ENCODE results near the gene MYRIP.
"Not testable (repeated sequence)": the region's sequence is repeated elsewhere in the genome, so short reads cannot be mapped to it uniquely, and the experiment has no call there.

Gene MYRIP

GRCh38 chr3:39971559-39972031 lies 162.2 kb downstream of the MYRIP start:
- DNase-seq, result peak in 1 of 14 donors; percentile 77

DNA sequence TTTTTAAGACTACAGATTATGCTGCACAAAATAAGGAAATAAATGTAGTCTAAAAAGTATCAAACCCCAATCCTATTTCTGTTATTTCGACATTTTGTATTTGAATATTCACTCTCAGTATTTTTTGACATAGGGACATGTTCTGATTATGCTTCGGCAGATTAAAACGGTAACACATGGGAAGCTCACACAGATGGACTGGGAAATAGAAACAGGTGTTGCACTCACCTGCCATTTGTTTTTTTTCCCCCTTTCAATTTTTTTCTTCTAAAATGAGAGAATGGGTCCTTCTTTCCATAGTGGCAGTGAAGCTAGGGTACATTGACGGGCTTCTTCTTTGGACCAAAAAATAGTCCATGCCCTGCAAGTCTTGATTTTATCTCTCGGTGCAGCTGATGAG lies 163.1 kb downstream of the MYRIP start:
- peak in 1 of 14 donors; percentile 87 for DNase-seq

DNA sequence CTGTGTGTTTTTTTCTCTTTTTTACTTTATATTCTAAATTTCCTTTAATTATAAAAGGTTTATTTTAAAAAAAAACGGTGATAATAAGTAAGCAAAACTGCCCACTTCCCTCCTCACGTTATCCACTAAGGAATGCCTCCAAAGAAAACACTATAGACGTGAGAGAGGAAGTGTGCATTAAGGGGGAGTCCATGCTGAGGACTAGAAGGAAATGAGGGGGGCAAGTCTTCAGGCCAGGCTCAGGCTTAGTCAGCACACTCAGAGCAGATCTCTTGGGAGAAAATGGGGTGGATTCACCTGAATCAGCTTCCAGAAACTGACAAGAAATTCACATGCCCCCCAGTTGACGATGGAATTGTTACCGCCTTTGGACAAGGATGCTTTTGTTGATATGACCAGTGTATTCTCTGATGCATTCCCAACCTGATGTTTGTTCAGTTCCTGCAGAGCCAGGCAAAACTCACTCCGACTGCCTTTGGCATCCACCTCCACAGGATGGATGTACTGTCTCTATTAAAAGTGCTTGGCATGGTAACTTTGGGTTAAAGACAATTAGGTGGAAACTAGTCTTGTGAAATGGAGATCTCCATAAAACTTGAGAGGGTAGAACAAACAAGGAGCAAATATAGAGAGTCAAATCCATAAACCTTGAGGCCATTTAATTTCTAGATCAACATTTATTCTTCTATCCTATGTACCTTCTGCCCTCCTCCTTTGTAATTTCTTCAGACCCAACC lies 167.8 kb downstream of the MYRIP start:
- no peak for DNase-seq

GRCh38 chr3:39978308-39978707 lies 168.9 kb downstream of the MYRIP start:
- DNase-seq, result peak in 1 of 14 donors; percentile 74

- no peak for DNase-seq
Measured at GRCh38 chr3:39980058-39980457, 170.6 kb downstream of the MYRIP start.

DNA sequence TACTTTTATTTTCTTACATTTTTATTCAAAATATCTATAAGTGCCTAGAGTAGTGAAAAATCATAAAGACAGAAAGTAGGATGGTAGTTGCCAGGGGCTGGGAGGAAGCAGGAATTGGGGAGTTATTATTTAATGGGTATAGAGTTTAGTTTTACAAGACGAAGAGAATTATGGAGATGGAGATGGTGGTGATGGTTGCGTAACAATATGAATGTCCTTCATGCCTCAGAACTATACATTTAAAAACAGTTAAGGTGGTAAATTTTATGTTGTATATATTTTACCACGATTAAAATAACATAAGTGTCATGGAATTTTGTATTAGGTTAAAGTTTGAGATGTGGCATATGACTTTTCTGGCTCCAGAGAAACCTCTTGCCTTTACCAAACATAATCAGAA lies 171.4 kb downstream of the MYRIP start:
- no peak for DNase-seq

GRCh38 chr3:39981547-39982184 lies 172.3 kb downstream of the MYRIP start:
- DNase-seq, result peak in 1 of 14 donors; percentile 33

DNA sequence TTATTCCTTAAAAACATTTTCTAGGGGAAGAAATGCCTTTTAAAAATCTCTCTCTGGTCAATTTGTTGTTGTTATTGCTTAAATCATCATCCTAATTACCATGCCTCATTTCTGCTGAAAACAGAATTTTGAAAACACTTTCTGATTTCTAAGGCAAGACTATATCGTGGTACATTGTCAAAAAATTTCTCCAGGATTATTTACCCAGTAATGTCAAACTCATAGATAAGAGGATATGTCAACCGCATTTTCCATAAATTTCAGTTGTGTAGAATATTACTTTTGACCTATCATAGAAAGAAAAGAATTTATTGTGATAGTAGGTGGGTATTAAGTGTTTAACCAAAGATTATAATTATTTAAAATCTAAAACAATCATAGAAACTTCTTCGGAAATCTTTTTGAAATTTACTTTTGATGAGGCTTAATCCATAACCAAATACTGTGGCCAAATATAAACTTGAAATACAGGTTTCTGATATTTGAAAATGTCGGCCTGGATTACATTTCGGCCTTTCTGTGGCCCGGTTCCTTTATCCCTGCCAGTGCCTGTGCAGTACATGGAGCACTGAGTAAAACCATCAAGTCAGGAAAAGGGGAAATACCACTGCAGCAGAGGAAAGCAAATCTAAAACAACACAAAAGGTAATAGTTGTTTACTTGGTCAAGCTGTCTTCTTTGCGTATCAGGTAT lies 173.4 kb downstream of the MYRIP start:
- no peak for DNase-seq

DNA sequence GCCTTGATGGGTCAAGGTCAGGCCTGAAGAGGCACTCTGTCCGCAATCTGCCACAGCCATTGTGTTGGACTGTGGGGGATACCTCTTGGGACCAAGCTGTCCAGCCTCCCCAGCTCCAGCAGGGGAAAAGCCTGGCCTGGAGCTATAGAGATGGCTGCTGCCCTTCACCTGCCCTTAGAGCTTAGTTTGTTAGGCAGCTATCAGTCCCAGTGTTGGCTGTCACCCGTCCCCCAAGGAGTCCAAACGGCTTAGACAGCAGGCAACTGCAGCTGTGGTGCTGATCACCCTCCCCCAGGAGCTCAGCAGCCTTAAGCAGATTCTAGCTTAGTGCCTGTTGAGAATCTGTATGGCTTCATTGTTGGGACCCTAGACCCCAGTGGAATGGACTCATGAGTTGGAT lies 180.3 kb downstream of the MYRIP start:
- DNase-seq, result no peak

DNA sequence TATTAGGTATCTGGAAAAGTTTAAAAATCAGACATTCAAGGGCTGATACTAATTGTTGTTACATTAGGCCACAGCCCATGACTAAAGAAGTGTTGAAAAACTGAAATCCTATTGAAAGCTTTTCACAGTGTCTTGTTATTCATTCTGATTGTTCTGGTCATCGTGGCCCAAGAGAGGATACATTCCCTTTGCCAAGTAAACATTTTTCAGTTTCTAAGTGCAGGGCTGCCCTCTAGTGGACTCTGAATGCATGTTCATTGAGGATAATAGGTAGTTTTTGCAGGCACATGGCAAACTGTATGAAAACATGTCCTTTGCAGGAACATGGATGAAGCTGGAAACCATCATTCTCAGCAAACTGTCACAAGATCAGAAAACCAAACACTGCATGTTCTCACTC lies 181.1 kb downstream of the MYRIP start:
- no peak for DNase-seq

- DNase-seq, result peak in 2 of 14 donors; percentile 20 to 59
Measured at GRCh38 chr3:40008796-40009195, 199.4 kb downstream of the MYRIP start.

DNA sequence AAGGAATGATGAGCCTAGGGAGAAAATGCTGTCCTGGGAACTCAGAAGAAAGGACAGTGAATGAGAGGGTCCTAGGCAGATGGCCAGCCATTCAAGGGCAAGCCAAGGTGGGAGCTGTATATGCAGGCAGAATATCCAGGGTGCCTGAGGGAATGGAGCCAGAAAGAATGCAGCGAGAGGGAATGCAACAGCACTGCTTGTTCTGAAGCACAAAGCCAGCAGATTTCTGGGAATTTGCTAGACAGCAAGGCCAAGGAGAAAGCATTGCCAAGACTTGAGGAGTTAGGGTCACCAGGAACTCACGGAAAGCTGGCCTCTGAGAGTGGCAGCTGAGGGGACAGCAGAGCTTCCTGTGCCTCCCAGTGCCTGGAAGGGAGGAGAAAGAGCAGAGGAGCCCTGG lies 200.6 kb downstream of the MYRIP start:
- DNase-seq, result peak in 6 of 14 donors; percentile 4 to 56 (median 24)

DNA sequence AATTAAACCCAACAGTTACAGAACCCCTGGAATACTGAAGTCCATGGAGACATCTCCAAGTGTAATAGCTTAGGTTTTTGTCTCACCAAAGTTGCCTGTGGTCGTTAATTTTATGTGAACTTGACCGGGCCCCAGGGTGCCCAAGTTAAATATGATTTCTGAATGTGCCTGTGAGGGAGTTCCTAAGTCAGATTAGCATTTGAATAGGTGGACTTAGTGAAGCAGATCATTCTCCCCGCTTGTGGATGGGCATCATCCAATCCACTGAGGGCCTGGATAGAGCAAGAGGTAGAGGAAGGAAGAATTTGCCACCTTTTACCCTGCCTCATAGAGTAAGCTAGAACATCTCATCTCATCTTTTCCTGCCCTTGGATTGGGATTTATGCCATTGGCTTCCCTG lies 203.0 kb downstream of the MYRIP start:
- no peak for DNase-seq

GRCh38 chr3:40016391-40016790 lies 207.0 kb downstream of the MYRIP start:
- no peak for DNase-seq

GRCh38 chr3:40018369-40018768 lies 209.0 kb downstream of the MYRIP start:
- DNase-seq, result no peak

DNA sequence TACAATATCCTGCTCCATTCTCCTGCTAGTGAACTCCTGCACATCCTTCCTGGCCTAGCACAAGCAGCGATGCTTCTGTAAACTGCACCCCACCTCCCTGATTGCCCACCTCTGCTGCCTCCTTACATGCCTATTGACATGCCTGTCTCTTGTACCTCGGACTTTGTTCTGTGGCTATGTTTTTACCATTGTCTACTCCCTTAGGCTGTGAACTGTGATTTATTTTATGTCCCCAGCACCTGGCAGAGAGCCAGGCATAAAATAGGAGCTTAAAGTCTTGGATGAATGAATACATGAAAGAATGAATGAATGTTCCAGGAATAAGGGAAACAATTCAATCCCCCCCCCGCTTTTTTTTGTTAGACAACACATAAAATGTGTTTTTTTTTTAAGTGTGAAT lies 210.0 kb downstream of the MYRIP start:
- DNase-seq, result no peak

- DNase-seq, result no peak
Measured at GRCh38 chr3:40020689-40021088, 211.3 kb downstream of the MYRIP start.

GRCh38 chr3:40021338-40021737 lies 211.9 kb downstream of the MYRIP start:
- DNase-seq, result no peak

DNA sequence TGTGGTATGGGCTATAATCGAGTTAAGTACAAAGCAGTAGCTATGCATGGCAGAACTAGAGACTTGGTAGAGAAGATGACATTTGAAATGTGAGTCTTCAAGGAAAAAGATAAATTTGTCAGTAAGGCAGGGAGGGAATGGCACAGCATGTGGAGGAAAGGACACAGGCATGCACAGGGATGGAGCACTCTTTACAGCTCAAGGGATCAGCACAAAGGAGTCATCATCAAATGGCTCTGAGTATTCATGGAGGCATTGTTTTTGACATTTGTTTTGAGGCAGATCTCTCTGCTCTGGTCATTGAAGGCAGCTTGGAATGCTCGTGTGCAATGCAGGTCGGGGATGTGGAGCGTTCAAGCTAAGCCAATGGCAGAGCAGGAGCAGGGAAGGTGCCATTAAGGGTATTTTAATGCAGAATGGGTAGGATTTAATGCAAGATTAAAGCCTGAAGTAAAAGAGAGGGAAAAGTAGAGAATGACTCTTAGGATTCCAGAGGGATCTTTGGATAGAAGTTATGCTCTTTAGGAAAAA lies 213.0 kb downstream of the MYRIP start:
- no peak for DNase-seq

DNA sequence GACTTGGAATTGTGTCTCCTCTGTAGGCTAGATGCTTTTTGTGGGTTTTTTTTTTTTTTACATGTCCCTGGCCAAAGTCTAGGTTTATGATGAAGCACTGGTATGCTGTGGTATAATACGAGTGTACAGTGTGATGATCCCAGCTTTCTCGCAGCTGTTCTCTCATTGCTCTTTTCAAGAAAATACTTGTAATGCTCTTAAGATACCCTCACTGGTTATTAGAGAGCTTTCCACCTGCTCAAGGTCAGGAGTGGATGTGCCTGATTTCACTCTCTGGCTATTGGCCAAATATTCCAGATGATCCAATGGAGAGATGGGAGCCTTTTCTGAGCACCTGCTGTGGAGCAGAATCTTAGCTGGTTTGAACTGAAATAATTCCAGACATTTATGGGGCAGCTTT lies 215.1 kb downstream of the MYRIP start:
- no peak for DNase-seq

DNA sequence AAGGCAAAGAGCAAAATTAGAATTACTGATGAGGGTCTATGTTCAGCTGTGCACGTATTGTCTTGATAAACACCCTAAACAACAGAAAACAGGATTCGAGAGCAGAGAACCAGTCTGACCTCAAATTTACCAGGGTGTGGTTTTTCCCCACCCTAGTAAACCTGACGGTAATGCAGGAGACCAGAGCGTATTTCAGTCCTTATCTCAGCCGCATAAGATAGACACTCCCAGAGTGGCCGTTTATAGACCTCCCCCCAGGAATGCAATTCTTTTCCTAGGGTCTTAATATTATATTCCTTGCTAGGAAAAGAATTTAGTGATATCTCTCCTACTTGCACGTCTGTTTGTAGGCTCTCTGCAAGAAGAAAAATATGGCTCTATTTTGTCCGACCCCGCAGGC lies 216.5 kb downstream of the MYRIP start:
- not testable (repeated sequence) for DNase-seq

DNA sequence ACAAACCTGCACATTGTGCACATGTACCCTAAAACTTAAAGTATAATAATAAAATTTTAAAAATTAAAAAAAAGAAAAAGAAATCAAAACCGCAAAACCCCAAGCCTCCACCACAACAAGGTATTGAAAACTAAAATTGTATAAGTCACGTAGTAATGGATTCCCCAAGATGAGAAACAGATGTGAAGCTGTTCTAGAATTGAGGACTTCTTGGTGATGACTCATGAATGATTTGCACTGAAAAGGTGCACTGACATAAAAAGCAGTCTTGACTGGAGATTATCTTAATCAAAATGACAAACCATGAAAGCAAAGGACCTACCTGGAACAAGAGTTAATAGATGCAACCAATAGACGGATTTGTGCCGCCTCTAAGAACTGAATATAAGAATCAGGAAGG lies 225.8 kb downstream of the MYRIP start:
- no peak for DNase-seq

DNA sequence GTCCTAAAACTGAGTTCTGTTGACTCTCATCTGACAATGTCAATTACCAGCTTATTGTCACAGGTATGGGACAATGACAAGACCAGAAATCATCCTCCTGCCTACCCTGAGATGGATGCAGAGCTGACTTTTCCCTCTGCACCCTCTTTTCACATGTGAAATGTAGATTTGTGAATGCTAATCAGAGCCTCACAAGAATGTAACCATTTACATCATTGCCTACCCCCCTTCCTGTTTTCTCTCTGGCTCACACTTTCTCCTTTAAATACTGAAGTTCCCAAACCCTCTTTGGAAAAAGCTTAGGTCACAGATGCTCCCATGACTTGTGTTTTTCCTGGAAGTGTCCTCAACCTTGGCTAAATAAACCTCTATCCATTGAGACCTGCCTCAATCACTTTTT lies 228.2 kb downstream of the MYRIP start:
- DNase-seq, result no peak
